Epithelial cell of proximal tubule (primary cell): ENCODE data around the gene PDE8B. TPM values are rescaled to one million over a fixed set of nuclear protein-coding genes. Genes with fewer than 3 reads are reported as not detected.

ENCODE experiments used
- DNase-seq: peaks from one replicate; pipeline ENCODE4 v3.0.0-alpha.2; 2011; ENCODE audit warnings: low read depth
- H3K4me3 ChIP-seq: 2 replicates; pipeline ENCODE4 v1.5.1; 2011; ENCODE audit warnings: low read depth, mild to moderate bottlenecking, low read length
- total RNA-seq: library from RNA; depleted of rRNA; stranded (reverse); fragments of >200 nt; gene quantifications from 2 replicates; pipeline ENCODE4 v1.2.3, GENCODE V29; 2015
- TF ChIP-seq, protein P1 (sequence below): conservative IDR thresholded peaks from 2 replicates; pipeline ENCODE4 v1.5.1; 2012; ENCODE audit warnings: low read depth, mild to moderate bottlenecking, low read length

The PDE8B gene
- total RNA-seq, 1 donor from 2014 or later = 0.35 TPM

DNA sequence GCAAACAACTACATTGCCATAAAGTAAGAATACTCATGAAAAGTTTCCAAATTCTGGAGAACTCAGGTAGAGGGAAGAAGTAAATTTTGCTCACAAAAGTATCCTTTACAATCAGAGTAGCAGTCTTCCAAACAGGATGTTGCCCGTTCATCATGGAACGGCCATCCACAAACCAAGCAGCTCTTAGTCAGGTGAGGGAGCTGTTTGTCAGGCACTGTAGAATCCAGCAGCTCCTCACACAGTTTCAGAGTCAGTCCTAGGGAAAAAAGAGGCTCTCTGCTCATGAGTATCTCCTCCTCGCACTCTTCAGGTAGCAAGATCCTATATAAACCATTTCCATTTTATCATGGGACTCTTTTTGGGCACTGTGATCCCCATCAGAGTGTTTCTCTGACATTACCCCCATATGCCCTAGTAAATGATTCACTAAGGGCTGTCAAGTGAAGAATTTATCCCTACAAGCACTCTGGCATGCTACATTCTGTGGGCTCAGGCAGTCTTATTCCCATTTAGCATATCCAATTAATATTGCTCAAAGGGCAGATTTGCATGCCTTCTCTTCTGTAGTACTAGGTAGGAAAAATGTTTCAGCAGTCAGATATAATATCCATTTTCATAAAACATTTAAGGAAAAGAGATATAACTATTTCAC is 183.7 kb downstream of the PDE8B start:
- TF ChIP-seq, protein P1, sequence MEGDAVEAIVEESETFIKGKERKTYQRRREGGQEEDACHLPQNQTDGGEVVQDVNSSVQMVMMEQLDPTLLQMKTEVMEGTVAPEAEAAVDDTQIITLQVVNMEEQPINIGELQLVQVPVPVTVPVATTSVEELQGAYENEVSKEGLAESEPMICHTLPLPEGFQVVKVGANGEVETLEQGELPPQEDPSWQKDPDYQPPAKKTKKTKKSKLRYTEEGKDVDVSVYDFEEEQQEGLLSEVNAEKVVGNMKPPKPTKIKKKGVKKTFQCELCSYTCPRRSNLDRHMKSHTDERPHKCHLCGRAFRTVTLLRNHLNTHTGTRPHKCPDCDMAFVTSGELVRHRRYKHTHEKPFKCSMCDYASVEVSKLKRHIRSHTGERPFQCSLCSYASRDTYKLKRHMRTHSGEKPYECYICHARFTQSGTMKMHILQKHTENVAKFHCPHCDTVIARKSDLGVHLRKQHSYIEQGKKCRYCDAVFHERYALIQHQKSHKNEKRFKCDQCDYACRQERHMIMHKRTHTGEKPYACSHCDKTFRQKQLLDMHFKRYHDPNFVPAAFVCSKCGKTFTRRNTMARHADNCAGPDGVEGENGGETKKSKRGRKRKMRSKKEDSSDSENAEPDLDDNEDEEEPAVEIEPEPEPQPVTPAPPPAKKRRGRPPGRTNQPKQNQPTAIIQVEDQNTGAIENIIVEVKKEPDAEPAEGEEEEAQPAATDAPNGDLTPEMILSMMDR = peak; percentile 30
- no peak overlapping the region for H3K4me3 ChIP-seq
- DNase-seq = peak; percentile 26

DNA sequence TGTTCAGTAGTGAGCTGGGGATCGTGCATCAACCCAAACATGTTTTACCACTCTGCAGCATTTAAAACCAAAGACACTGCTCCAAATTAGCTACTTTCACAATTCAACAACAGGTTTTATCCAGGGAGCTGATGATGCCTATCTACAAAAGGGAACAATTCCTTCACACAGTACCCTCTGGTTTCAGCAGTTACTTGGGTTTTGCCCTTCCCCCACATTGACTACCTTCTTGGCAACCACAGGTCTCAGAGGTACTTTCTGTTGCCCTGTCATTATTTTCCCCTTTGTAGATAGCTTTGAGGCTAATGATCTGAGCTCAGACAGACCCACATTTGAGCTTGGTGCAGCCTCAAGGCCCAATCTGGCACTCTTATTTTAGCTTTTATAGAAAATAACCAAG is 185.5 kb downstream of the PDE8B start:
- H3K4me3 ChIP-seq = no peak overlapping the region
- DNase-seq = no peak
- TF ChIP-seq, protein P1 = no peak

DNA sequence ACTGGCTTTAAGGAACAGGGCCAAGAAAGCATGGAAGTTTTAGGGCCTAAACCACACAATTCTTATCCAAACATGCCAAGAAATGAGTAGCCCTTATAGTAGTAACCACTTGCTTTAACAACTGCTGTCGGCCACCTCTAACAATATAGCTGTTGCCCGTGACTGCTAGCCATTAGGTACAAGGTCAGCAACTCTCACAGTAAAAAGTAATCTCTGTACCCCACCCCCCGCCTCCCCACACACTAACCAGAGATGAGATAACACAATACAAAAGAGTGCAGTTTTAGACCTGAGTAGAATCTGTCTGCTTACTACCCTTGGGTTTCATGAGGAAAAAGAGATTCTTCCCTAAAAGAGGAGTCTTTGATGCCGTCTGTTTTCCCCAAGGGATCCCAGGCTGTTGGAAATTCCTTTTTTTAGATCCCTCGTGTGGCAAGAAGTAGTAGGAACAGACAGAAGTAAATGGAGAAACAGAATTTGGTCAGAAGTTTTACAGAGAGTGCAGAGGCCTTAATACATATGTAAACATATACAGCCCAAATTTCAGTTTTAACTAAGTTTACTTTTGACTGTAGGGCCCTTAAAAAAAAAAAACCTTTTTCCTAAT is 187.3 kb downstream of the PDE8B start:
- TF ChIP-seq, protein P1 = no peak
- H3K4me3 ChIP-seq = no peak overlapping the region

DNA sequence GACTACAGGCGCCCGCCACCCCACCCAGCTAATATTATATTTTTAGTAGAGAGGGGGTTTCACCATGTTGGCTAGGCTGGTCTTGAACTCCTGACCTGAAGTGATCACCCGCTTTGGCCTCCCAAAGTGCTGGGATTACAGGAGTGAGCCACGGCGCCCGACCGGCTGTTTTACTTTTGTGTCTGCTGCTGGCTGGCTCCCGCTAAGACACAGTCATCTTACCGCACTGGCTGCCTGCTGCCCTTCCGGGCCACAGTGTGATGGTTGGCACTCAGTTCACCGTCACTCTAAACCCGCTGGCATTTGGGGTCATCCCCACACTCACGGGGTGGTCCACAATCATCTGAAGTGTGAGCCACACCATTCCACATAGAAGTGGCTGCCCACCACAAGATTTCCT is 188.0 kb downstream of the PDE8B start:
- no peak for DNase-seq
- TF ChIP-seq, protein P1 = no peak
- no peak overlapping the region for H3K4me3 ChIP-seq

More for the DNA sequence above, 187.3 kb downstream of the PDE8B start:
- no peak for DNase-seq

DNA sequence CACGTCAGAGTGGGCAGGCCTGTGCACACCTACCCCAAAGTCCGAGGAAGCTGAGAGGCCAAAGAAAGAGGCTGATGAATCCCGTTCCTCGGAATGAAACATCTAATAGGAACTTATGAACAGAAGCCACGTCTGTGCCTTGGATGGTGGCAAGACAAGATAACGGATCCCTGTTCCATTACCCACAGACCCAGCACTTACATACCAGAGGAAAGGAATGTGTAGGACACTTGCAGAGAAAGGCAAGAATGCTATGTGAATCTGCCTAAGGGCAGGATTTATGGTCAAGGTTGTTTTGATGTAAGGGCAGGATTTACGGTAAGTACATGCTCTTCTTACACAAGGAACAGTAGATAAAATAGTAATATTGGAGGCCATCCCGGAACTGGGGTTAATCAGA is 188.4 kb downstream of the PDE8B start:
- no peak overlapping the region for H3K4me3 ChIP-seq
- DNase-seq = no peak
- TF ChIP-seq, protein P1 = no peak

DNA sequence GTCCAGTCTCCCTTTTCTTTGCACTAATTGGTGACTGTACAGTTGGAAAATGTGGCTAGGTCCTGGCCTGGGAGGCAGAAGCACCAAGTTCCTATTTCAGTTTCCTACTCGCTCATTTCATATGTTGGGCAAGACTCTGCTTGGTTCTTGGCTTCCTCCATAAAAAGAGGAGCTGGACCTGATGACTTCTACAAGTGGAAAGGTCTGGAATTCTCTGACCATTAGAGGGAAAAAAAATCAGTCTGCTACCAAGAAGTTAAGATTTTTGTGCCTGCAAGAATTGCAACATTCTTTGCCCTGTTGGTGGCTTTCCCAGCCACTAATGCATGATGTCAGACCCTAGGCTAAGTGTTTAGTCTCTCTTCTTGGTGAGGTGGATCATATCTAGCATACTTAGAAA is 190.2 kb downstream of the PDE8B start:
- no peak for DNase-seq
- TF ChIP-seq, protein P1 = no peak
- H3K4me3 ChIP-seq = no peak overlapping the region

DNA sequence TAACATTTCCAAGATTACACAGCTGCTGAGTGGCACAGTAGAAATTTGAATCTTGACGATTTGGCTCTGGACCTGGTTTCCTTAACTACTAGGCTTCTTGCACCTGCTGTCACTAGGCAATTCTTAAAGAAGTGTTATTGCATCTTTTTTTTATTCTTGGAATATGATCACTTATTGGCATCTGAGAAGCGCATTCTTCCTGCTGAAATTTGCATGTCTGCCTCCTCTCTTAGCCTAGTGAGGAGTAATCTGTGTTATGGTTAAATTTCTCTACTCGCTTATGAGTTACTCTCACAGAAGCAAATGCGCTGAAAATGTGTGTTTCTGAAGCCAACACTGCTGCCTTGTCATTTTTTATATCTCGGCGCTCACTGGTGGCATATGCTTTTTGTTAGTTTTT is 192.3 kb downstream of the PDE8B start:
- TF ChIP-seq, protein P1 = no peak
- no peak for DNase-seq
- H3K4me3 ChIP-seq = no peak overlapping the region
